Stimulated activated CD8-positive, alpha-beta memory T cell treated with anti-CD3 and anti-CD28 coated beads, Interleukin-7, amount 100 ng/mL, for 1 hour (primary cell): ENCODE results near the gene AATK.

Experiments
- DNase-seq, 2 donors: peaks; one replicate each; pipeline ENCODE4 v3.0.0-alpha.2; 2020; ENCODE audit warnings: low read depth in 2 of 2

AATK gene, protein sequence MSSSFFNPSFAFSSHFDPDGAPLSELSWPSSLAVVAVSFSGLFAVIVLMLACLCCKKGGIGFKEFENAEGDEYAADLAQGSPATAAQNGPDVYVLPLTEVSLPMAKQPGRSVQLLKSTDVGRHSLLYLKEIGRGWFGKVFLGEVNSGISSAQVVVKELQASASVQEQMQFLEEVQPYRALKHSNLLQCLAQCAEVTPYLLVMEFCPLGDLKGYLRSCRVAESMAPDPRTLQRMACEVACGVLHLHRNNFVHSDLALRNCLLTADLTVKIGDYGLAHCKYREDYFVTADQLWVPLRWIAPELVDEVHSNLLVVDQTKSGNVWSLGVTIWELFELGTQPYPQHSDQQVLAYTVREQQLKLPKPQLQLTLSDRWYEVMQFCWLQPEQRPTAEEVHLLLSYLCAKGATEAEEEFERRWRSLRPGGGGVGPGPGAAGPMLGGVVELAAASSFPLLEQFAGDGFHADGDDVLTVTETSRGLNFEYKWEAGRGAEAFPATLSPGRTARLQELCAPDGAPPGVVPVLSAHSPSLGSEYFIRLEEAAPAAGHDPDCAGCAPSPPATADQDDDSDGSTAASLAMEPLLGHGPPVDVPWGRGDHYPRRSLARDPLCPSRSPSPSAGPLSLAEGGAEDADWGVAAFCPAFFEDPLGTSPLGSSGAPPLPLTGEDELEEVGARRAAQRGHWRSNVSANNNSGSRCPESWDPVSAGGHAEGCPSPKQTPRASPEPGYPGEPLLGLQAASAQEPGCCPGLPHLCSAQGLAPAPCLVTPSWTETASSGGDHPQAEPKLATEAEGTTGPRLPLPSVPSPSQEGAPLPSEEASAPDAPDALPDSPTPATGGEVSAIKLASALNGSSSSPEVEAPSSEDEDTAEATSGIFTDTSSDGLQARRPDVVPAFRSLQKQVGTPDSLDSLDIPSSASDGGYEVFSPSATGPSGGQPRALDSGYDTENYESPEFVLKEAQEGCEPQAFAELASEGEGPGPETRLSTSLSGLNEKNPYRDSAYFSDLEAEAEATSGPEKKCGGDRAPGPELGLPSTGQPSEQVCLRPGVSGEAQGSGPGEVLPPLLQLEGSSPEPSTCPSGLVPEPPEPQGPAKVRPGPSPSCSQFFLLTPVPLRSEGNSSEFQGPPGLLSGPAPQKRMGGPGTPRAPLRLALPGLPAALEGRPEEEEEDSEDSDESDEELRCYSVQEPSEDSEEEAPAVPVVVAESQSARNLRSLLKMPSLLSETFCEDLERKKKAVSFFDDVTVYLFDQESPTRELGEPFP (N-terminal part only)

DNA sequence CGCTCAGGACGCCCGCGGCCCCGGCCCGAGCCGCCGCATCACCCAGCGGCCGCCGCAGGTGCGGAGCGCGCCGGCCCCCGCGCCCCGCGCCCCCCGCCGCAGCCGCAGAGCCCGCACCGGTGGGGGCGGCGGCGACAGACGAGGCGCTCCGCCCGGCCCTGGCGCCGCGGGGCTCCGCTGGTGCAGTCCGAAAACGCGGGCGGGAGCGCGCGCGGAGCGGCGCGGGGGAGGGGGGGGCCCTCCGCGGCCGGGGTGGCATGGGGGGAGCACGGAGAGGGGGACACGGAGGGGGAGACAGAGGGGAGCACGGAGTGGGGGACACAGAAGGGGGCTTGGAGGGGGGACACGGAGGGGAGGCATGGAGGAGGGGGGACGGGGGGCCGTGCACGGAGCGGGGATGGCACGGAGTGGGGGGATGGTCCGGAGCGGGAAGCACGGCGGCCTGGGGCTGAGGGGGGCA is at the start of gene AATK:
AATK (minus strand) TSS at position 189 of the 460 bp plus-strand sequence. CDS start 229 bp downstream, outside the sequence.
- DNase-seq = no peak

DNA sequence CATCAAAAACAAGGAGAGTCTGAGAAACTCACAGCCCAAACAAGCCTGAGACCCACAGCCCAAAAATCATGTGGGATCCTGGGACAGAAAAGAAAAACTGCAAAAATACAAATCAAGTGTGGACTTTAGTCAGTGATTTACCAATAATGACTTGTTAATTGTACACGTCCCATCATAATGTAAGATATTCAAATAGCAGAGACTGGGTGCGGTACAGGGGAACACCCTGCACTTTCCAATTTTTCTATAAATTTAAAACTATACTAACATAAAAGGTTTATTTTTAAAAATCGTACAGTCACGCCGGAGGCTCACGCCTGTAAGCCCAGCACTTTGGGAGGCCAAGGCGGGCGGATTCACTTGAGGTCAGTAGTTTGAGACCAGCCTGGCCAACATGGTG is 48.0 kb upstream of the AATK start:
- DNase-seq = no peak

DNA sequence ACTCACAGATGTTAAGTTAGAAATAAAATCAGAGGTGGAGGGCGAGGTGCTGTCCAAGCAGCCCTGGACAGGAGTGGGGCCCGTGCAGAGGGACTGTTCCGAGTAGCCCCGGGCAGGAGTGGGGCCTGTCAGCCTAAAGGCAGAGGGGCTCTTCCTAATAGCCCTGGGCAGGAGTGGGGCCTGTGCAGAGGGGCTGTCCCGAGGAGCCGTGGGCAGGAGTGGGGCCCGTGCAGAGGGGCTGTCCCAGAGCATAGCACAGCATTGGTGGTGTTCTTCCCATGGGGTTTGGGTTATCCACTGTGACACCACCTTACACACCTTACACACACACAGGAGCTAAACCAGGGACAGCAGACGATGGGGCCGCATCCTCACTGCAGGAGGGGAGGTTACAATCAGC is 46.3 kb upstream of the AATK start:
- DNase-seq = no peak

DNA sequence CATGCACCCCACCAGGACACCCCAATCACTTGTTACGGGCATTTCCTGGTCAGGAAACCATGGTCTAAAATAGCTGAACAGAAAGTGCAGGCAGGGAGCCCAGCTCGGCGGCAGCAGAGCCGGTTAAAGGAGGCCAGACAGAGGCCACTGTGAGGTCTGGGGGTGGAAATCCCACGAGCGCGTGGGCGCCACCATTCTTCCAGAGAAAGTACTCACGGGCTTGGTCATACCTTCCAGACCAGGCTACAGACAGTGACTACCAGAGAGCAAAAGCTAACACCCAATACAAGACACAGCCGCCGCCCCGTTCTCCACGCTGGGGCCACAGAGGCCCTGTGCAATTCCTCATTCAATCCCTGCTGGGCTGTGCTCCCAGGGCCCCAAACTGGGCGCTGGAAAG is 44.8 kb upstream of the AATK start:
- no peak for DNase-seq

DNA sequence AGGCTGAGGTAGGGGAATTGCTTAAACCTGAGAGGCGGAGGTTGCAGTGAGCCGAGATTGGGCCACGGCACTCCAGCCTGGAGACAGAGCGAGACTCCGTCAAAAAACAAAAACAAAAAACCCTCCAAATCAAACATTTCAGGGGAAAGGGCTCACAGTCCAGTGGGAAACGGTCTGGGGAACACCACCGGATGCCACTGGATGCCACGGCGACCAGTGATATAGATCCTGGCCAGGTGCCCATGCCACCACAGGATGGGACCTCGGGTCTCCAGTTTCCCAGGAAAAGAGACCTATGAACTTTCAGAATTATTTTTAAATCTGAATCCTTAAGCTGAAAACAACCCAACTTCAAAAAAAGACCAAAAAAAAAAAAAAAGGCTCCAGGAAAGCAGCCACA is 44.4 kb upstream of the AATK start:
- no peak for DNase-seq

DNA sequence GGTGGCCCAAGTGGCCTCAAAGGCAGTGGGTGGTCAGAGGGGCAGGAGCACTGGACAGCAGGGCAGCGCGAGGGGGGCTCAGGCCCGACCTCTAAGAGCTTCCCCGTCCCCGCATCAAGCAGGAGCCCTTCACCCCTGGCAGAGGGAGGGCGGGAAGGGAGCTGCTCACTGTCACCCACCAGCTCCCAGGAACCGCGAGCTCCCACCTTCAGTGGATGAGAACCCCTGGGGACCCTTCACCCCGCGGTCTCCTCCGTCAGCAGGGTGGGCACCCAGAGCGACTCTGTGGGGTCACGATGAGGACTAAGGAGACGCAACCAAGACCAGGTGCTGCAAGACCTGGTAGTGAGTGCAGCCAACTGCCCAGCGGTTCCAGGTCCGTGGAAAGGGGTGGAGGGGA is 43.1 kb upstream of the AATK start:
- no peak for DNase-seq

DNA sequence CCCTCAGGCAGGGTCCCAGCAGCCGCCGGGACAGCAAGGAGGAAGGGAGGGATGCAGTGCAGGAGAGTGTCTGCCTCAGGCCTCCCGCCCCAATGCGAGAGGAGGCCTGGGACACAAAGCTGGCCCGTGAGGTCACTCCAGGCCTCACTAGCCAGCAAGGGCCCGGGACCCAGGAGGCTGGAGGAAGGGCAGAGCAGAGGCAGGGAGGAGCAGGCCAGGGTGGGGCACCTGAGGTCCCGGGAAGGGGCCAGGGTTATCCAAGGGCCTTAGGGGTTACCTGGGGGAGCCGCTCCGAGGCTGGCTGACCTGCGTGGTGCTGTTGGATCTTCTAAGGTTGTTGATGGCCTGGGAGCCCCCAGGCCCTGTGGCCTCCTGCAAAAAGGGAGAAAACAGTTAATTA is 42.6 kb upstream of the AATK start:
- DNase-seq = no peak

DNA sequence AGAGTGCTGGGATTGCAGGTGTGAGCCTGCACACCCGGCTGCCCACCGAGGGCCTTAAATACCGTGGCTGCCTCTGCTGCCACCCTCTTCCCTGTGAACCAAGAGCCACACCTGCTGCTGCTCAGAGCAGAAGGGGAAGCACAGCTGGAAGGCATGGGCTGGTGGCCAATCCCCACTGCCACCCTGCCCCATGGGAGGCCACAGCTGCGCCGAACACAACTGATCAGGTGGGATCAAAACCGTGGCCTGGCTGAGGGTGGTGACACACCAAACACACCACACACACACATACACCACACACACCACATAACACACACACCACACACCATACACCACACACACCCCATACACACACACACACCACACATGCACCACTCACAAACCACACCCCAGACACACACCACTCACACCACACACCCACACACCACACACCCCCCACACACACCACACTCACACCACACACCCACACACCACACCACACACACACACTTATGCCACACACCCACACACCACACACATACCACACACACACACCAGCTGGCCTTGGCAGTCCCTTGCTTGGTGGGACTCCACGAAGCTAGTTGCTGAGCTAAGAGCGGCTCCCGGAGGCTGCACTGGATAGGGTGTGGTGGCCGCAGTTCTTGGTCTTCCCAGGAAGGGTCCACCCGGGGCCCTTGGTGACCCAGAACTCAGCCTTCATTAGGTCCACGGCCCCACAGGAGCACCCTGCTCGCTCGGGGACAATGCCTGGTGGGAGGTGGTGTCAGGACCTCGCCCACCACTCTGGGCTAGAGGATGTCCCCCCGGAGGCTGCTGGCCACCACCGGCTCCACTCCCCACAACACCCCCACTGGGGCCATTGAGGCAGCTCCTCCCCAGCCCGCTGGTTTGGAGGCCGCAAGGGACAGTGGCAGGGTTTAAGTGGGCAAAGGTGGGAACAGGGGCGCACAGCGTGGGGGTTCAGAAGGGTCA is 41.9 kb upstream of the AATK start:
- DNase-seq = no peak

DNA sequence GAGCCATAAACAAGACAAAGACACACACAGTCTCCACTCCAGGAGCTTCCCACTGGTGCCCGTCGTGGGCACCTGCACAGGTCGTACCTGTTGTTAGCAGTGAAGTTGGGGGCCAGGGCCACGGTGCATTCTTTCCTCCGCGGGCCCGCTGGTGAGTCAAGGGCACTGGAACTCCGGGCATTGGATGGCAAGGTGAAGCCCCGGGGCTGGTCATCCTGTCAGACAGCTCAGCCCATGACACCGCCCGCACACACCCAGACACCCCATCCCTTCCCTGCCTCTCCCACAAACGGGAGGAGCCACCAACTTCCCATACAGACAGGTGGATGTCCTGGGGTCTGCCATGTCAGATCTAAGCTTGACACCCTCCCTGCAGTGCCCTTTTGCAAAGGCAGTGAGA is 40.6 kb upstream of the AATK start:
- no peak for DNase-seq

DNA sequence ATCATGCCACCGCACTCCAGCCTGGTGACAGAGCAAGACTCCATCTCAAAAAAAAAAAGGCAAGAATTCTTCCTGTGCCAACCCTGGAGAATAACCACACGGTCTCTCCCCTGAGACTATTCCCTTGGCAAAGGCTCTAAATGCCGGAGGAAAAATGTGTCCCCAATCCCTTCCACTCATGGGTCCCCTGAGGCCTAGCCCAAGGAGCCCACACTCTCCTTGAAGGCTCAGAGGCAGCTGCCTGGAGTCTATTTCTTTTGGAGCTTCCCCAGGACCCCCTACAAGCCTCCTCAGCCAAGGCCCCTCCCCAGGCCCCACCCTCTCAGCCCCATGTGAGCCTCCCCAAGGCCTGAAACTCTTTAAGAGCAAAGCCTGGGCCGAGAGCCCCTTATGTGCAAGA is 40.1 kb upstream of the AATK start:
- no peak for DNase-seq

DNA sequence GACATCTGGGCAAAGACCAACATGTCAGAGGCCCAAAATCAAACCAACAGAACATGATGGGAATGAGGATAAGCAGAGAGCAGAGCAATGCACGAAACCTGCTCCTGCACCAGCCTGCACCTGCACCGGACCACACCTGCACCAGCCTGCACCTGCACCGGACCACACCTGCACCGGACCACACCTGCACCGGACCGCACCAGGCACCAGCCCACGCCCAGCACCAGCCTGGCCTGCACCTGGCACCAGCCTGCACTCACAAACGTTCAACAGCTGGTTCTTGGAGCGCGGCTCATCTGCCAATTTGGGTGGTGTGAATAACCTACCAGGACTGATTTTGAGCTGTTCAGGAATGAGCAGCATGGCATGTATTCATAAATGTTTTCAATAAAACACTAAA is 38.6 kb upstream of the AATK start:
- no peak for DNase-seq

DNA sequence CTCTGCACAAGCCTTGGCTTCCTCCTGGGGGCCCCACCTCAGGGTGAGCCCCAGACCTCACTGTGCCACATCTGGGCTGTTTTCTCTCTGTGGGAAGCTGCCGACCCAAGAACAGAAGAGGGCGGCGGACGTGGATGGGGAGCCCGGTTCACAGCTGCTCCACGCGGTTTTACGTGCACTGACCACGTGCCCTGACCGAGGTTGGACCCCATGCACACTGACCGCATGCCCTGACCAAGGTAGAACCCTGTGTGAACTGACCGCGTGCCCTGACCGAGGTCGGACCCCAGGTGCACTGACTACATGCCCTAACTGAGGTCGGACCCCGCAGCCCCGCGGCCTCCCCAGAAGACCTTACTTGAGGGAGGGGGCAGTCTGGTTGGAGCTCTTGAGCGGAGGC is 37.1 kb upstream of the AATK start:
- DNase-seq = no peak

DNA sequence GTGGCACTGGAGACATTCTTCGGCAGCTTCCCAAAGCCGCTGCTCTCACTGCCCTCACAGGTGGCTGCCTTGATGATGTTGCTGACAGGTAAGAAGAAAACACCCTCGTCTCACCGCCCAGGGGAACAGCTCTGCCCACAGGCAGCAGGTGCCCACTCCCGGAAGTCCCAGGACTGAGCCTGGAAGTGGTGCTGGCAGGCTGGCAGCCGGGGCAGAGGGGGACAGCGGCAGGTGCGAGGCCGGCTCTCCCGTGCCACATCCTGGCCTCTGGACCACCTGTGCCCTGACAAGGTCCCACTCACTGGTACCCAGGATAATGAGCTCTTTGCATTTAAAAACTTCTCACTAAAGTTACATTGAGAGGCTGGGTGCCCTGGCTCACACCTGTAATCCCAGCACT is 36.3 kb upstream of the AATK start:
- no peak for DNase-seq

DNA sequence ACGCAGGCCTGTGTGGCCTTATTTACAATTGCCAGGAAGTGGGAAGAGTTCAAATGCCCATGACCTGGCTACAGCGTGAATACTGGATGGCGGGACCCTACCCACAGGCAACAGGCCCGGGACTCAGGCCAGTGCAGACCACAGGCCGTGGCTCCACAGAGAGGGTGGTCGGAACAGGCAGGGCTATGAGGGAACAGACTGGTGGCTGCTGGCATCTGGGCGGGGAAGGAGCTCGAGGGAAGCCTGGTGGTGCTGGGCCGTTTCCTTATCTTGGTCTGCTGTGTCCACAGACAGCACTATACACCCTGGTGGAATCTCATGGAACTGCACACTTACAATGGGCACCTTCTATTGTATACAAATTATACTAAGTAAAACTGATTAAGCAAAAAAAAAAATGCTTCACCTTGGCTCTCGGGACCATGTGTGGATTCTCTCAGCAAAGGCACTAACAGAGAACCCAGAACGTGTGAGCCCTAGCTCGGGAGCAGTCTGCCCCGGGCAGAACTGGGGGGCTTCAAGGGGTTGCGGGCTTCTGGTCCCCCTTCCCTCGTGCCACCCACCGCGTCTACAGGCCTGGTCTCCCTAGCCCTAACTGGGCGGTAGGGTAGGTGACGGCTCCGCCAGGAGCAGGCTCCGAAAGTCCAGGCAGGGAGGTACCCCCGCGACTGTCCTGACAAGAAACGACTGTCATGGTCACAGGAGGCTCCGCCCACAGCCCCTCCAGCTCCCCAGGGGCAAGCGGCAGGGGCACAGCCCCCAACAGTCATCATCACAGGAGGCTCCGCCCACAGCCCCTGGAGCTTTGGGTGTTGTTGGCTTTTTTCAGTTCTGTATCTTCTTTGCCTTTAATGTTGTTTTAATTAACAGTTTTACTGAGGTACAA is 34.9 kb upstream of the AATK start:
- DNase-seq = no peak

DNA sequence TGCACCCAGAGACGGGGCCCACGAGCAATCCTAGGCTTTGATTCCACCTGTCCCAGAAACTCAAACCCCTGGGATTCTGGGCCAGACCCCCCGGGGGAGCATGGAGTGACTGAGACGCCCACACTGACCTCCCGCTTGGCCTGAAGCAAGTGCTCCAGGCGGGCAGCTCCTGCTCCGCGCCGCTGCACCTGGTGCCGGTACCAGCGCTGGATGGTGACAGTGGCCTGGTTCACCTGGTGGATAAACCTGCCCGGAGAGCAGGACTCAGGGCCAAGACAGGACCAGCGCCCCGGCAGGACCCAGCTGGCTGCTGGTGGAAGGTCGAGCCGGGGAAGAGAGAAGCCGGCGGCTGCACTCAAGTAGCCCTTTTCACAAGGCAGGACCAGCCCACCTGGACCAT is 34.2 kb upstream of the AATK start:
- DNase-seq = no peak

DNA sequence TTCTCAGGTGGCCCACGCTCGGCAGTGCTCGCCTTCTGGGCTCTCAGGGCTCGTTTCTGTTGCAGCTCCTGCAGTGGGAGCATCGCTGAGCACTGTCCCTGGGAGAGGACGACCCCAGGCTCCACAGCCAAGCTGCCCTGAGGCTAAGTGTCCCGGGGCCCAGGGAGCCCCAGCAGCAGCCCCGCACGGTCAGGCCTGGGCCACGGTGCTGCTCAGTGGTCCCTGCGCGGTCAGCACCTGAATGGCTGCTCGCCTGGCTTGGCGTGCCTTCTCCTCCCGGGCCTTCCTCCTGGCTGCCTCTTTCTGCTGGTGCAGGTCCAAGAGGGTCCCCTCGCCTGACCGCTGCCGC is 33.4 kb upstream of the AATK start:
- DNase-seq = no peak

DNA sequence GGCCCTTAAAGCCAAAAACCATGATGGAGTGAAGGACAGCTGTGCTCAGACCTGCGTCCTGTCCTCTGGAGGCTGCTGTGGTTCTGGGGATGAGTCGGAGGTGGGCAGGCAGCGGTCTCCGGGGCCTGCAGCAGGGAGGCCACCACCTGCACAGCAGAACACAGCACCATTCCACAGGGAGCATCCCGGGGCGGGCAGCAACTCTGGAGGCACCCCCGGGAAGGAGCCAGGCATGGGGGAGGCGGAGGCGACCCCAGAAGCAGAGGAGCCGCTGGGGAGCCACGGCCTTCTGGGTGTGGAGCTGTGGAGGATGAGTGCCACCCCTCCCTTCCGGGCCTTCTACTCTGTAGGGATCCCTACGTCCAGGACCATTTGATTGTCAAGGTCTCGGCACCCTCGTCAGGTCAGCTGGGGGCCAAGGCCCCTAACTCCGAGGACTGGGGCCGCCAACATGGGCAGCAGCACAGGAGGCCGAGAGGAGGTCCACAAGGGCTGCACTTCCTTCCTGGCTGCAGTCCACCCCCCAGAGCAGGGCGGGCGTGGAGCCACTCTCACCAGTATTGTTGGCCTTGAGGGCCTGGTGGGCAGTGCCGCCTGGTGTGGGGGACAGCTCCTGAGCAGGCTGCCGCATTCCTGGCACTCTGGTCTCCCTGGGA is 32.9 kb upstream of the AATK start:
- no peak for DNase-seq

DNA sequence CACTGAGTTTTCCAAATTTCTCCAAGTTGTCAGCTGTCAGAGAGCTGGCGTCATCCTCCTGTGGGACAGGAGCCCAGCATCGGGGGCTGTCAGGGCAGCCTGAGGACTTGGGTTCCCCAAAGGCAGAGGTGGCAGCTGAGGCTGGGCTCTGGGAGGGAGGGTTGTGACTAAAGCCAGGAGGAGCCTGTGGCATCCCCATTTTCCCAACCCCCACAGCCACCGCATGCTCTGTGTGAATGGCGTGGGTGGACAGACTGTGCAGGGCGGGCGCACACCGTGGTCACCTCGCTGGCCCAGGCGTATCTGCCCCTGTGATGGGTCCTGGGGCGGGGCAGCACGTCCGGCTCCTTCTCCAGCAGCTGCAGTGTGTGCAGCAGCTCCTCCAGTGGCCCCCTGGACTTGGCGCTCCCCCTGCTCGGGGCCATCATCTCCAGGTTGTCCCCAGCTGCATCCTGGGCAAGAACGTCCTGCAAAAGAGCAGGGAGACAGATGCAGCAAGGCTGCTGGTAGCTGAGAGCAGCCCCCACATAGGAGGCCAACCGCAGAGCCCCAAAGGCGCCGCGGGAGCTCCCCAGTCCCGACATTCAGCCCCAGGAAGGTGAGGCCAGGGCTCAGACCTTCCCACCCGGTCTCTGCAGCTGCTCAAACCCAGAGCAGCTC is 31.9 kb upstream of the AATK start:
- no peak for DNase-seq

DNA sequence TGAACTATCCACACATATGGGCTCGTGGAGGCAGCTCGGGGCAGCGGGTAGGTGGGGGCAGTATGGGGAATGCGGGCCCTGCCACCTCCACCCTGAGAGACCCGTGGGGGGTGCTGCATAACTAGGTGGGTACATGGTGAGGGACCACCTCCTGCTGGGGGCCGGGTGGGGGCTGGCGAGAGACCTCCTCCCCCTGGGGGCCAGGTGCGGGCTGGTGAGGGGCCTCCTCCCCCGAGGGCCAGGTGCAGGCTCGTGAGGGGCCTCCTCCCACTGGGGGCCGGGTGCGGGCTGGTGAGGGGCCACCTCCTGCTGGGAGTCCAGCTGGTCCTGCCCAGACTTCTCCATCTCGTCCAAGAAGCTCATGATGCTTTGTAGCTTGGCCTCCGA is 31.4 kb upstream of the AATK start:
- no peak for DNase-seq
